MM.1S (cell line): ENCODE data around the gene PSMB9.

Source experiments
- DNase-seq: peaks from one replicate; pipeline ENCODE4 v3.0.0-alpha.2; 2015
- H2AFZ ChIP-seq: fragments of 300-600 bp; sonication (generic); 2 replicates; pipeline ENCODE4 v1.6.0; 2016; ENCODE audit warnings: antibody characterized with exemption, low read length
- H3F3A ChIP-seq: fragments of 300-600 bp; sonication (generic); 2 replicates; pipeline ENCODE4 v1.6.1; 2016; ENCODE audit warnings: mild to moderate bottlenecking, antibody characterized with exemption, low read length, moderate library complexity, mixed read lengths; ENCODE audit not compliant: insufficient read depth
- H3K27ac ChIP-seq: fragments of 300-600 bp; sonication (generic); 2 replicates; pipeline ENCODE4 v1.5.1; 2016; ENCODE audit warnings: mild to moderate bottlenecking, low read length
- H3K27me3 ChIP-seq: fragments of 300-600 bp; sonication (generic); replicated peaks from 2 replicates; pipeline ENCODE4 v1.6.0; 2016; ENCODE audit warnings: low read length; ENCODE audit not compliant: insufficient read depth
- H3K36me3 ChIP-seq: fragments of 300-600 bp; sonication (generic); replicated peaks from 2 replicates; pipeline ENCODE4 v1.6.1; 2016; ENCODE audit warnings: mild to moderate bottlenecking, low read length, mixed read lengths; ENCODE audit not compliant: insufficient read depth
- H3K4me1 ChIP-seq: fragments of 300-600 bp; sonication (generic); 2 replicates; pipeline ENCODE4 v1.6.1; 2016; ENCODE audit warnings: low read length, mixed read lengths
- H3K4me2 ChIP-seq: fragments of 300-600 bp; sonication (generic); 2 replicates; pipeline ENCODE4 v1.6.0; 2016; ENCODE audit warnings: low read depth, low read length
- H3K4me3 ChIP-seq: fragments of 300-600 bp; sonication (generic); 2 replicates; pipeline ENCODE4 v1.5.1; 2016; ENCODE audit warnings: low read length, mixed read lengths
- H3K79me2 ChIP-seq: fragments of 300-600 bp; sonication (generic); 2 replicates; pipeline ENCODE4 v1.6.1; 2016; ENCODE audit warnings: mixed run types, low read length, mixed read lengths
- H3K9ac ChIP-seq: fragments of 300-600 bp; sonication (generic); 2 replicates; pipeline ENCODE4 v1.6.1; 2016; ENCODE audit warnings: low read length, mixed read lengths
- H3K9me2 ChIP-seq: fragments of 300-600 bp; sonication (generic); replicated peaks from 2 replicates; pipeline ENCODE4 v1.6.1; 2016; ENCODE audit warnings: mild to moderate bottlenecking, low read length, mixed read lengths; ENCODE audit not compliant: insufficient read depth
- H3K9me3 ChIP-seq: fragments of 300-600 bp; sonication (generic); replicated peaks from 2 replicates; pipeline ENCODE4 v1.6.1; 2016; ENCODE audit warnings: mild to moderate bottlenecking, low read length, mixed read lengths; ENCODE audit not compliant: insufficient read depth
- H4K20me1 ChIP-seq: fragments of 300-600 bp; sonication (generic); 2 replicates; pipeline ENCODE4 v1.6.1; 2016; ENCODE audit warnings: mild to moderate bottlenecking, low read length, moderate library complexity, mixed read lengths; ENCODE audit not compliant: insufficient read depth
- EZH2 ChIP-seq: fragments of 300-600 bp; sonication (generic); optimal IDR thresholded peaks from 2 replicates; pipeline ENCODE3; 2017; ENCODE audit warnings: low read depth, mild to moderate bottlenecking, antibody characterized with exemption, low read length, mixed read lengths
- EZH2phosphoT487 ChIP-seq: fragments of 300-600 bp; sonication (generic); IDR thresholded peaks from 2 replicates; pipeline ENCODE4 v1.6.1; 2018; ENCODE audit warnings: antibody characterized with exemption, low read length
- TF ChIP-seq, protein P1 (sequence below): fragments of 300-600 bp; sonication (generic); IDR thresholded peaks from 2 replicates; pipeline ENCODE4 v1.5.1; 2016; ENCODE audit warnings: antibody characterized with exemption, low read length, mixed read lengths

PSMB9 gene

DNA sequence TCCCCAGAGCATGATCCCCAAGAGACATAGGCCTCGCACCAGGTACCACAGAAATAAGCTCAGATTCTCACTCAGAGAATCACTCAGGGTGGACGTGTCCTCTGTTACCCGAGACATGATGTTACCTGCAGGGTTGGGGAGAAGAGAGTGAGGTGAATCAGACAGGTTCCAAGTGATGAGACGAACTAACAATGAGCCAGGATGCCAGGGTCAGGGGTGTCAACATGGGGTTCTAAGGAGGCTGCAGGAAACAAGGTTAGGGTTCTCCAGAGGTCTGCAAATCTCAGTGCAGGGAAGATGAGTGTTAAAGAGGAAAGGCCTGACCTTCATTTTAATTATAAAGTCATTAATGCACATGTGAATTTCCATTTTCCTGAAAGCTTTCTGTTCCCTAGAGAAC is 3.0 kb upstream of the PSMB9 start:
- H3K9me2 ChIP-seq: no peaks in the 10 kb centered on the region
- TF ChIP-seq EZH2phosphoT487 (no peak), EZH2 (no peak)
- TF ChIP-seq, protein P1, sequence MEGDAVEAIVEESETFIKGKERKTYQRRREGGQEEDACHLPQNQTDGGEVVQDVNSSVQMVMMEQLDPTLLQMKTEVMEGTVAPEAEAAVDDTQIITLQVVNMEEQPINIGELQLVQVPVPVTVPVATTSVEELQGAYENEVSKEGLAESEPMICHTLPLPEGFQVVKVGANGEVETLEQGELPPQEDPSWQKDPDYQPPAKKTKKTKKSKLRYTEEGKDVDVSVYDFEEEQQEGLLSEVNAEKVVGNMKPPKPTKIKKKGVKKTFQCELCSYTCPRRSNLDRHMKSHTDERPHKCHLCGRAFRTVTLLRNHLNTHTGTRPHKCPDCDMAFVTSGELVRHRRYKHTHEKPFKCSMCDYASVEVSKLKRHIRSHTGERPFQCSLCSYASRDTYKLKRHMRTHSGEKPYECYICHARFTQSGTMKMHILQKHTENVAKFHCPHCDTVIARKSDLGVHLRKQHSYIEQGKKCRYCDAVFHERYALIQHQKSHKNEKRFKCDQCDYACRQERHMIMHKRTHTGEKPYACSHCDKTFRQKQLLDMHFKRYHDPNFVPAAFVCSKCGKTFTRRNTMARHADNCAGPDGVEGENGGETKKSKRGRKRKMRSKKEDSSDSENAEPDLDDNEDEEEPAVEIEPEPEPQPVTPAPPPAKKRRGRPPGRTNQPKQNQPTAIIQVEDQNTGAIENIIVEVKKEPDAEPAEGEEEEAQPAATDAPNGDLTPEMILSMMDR: no peak
- H3K4me3 ChIP-seq: no peak overlapping the region
- no peaks in the 10 kb centered on the region for H3K27me3 ChIP-seq
- no peak overlapping the region for H3K4me2 ChIP-seq
- H3K27ac ChIP-seq: no peak overlapping the region
- peaks cover 19% of the 10 kb centered on the region for H3K4me1 ChIP-seq
- peaks cover 10% of the 10 kb centered on the region; the same call in 1 of the 2 replicates for H3K36me3 ChIP-seq
- no peaks in the 10 kb centered on the region for H3K9me3 ChIP-seq
- H2AFZ ChIP-seq: no peak overlapping the region
- DNase-seq: no peak
- no peaks in the 10 kb centered on the region for H4K20me1 ChIP-seq
- peaks cover 56% of the 10 kb centered on the region for H3K79me2 ChIP-seq
- no peak overlapping the region for H3K9ac ChIP-seq
- H3F3A ChIP-seq: peaks cover 12% of the 10 kb centered on the region

DNA sequence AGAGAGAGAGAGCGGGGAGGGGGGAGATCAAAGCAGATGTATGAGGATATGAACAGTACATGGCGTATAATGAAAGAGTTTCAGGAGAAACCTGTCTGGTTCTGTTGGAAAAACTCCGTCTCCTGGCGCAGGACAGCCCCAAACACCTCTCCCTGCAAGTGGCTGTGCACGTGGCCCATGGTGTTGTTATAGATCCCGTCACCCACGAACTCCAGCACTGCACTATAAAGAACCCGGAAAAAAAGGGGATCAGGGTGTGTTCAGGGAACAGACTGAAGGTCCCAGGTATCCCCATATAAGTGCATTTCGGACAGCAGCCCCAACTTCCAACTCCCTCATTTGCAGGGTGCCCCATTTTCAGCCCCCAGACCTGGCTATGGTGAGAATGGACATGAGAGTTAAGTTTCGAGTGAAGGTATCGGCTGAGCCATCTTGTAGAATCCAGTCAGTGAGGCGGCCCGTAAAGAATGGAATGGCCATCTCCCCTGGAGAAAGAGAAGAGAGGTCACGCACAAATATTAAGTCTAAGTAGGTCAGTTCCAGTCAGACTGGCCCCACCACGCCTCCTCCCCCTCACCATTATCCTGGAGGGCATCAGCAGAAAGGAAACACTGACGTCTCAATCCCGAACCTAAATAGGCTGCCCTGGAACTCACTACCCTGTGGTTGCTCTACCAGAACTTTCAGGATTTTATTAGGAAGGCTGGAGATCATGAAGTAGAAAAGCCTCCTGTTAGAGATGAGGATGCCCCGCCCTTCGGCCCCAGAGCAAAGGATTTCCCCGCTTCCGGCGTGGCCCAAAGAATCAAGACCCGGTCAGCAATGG is 1.8 kb upstream of the PSMB9 start:
- peaks cover 10% of the 10 kb centered on the region; the same call in 1 of the 2 replicates for H3K36me3 ChIP-seq
- peaks cover 8% of the 10 kb centered on the region; the same call in 1 of the 2 replicates for H3F3A ChIP-seq
- H3K4me2 ChIP-seq: peak overlapping the region; percentile 85
- TF ChIP-seq EZH2 (no peak), EZH2phosphoT487 (no peak)
- TF ChIP-seq, protein P1: no peak
- no peaks in the 10 kb centered on the region for H3K9me2 ChIP-seq
- no peaks in the 10 kb centered on the region for H3K27me3 ChIP-seq
- peaks cover 49% of the 10 kb centered on the region for H3K79me2 ChIP-seq
- DNase-seq: no peak
- H3K4me1 ChIP-seq: peaks cover 17% of the 10 kb centered on the region; the same call in 1 of the 2 replicates
- H2AFZ ChIP-seq: peak overlapping the region; percentile 89; the same call in 1 of the 2 replicates
- no peaks in the 10 kb centered on the region for H4K20me1 ChIP-seq
- H3K4me3 ChIP-seq: peak overlapping the region; percentile 90
- peak overlapping the region; percentile 86 for H3K9ac ChIP-seq
- no peaks in the 10 kb centered on the region for H3K9me3 ChIP-seq
- H3K27ac ChIP-seq: peak overlapping the region; percentile 95; the same call in 1 of the 2 replicates

DNA sequence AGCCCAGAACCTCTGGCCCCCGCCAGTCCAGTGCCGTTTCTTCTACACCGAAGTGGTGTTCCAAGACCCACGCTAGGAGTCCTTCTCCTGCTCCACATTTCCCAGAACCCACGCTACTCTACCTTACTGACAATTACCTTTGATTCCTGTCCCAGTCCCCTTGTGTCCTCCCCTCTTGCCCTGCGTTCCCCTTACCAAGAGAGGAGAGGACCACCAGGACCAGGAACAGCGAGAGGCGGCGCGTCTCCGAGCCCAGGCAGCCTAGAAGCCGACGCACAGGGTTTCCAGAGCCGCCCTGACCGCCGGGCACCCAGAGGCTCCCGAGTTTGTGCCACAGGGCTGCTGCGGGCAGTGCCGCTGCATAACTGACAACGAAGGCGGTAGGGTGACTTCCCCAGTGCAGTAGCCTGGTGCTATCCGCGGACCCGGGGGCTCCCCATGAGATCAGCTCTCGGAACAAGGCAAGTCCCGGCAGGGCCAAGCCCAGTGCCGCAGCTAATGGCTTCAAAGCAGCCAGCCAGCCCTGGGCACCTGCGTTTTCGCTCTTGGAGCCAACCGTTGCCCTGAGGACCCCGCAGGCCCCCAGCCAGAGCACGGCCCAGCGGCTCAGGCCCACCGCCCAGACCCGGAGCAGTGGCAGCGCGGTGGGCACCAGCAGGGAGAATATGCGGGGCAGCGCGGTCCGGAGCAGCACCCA is 1.0 kb upstream of the PSMB9 start:
- Histone ChIP-seq H3K36me3 (peaks cover 10% of the 10 kb centered on the region; the same call in 1 of the 2 replicates), H4K20me1 (no peaks in the 10 kb centered on the region), H3K79me2 (peaks cover 49% of the 10 kb centered on the region), H3K4me1 (peaks cover 17% of the 10 kb centered on the region; the same call in 1 of the 2 replicates), H2AFZ (peak overlapping the region; percentile 89), H3K9ac (peak overlapping the region; percentile 86), H3K27ac (peak overlapping the region; percentile 95), H3K4me3 (peak overlapping the region; percentile 90), H3K9me3 (no peaks in the 10 kb centered on the region), H3K9me2 (no peaks in the 10 kb centered on the region), H3F3A (peaks cover 8% of the 10 kb centered on the region; the same call in 1 of the 2 replicates), H3K27me3 (no peaks in the 10 kb centered on the region), H3K4me2 (peak overlapping the region; percentile 85)
- peak; percentile 53 for DNase-seq
- TF ChIP-seq EZH2 (no peak), EZH2phosphoT487 (no peak)
- TF ChIP-seq, protein P1: no peak
